ENCODE results near the gene DYNLT4.
"Not testable (repeated sequence)": the region's sequence is repeated elsewhere in the genome, so short reads cannot be mapped to it uniquely, and the experiment has no call there.

DYNLT4 gene

DNA sequence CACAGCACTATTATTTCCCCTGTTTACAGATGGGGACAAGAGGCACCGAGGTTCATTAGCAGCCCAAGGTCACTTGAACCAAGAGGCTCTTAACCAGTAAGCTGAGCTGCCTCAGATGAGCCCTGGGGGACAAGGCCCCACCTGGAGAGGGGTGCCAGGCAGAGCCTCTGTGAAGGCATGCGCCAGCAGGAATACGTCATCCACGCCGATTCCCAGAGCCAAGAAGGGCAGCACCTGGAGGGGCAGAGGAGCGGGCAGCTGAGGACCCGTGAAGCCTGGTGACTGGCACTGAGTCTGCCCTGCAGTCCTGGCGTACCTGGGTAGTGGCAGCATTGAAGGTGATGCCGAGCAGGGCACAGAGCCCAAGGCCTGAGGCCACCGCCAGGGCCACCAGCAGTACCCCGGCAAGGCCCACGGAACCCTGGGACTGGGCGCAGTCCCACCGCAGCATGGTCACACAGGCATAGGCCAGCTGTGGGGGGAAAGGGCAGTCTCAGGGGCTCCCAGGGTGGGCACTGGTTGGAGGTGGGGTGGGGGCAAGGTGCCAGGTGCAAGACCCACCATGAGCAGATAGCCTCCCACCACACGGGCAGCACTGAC is 21.8 kb upstream of the DYNLT4 start:
- TF ChIP-seq, protein P1, sequence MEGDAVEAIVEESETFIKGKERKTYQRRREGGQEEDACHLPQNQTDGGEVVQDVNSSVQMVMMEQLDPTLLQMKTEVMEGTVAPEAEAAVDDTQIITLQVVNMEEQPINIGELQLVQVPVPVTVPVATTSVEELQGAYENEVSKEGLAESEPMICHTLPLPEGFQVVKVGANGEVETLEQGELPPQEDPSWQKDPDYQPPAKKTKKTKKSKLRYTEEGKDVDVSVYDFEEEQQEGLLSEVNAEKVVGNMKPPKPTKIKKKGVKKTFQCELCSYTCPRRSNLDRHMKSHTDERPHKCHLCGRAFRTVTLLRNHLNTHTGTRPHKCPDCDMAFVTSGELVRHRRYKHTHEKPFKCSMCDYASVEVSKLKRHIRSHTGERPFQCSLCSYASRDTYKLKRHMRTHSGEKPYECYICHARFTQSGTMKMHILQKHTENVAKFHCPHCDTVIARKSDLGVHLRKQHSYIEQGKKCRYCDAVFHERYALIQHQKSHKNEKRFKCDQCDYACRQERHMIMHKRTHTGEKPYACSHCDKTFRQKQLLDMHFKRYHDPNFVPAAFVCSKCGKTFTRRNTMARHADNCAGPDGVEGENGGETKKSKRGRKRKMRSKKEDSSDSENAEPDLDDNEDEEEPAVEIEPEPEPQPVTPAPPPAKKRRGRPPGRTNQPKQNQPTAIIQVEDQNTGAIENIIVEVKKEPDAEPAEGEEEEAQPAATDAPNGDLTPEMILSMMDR (IDR thresholded peaks at IDR 0.05; ENCODE audit: low read depth, low read length), result no peak
- no peak overlapping the region for H3K4me3 ChIP-seq (ENCODE audit: low read depth, low read length)

DNA sequence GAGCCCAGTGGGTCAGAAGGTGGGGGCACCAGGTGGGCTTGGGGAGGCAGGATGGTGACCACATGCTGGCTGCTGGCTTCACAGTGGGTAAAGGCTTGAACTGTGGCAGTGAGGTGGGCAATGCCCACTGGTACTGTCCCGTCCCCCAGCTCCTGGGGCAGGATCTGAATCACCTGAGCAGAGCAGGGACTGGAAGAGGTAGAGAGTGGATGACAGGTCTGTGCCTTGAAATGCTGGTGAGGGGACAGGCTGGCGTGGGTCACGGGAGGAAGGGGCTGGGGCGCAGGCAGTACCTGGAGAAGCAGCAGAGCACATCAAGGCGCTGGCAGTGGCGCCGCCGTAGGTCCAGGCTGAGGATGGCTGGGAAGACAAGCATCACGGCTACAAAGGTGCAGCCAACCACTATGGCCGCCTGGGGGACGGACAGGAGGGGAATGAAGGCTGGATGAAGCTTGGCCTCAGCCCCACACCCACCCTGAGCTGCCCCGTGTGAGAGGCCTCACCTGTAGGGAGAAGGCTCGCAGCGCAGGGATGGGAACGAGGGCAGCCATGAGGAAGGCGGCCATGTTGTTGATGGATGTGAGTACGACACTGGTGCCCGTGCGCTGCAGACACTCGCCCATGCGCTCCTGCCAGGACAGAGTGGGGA is 21.0 kb upstream of the DYNLT4 start:
- TF ChIP-seq, protein P1 (IDR thresholded peaks at IDR 0.05; ENCODE audit: low read depth, low read length), result no peak
- H3K4me3 ChIP-seq (ENCODE audit: low read depth, low read length), result no peak overlapping the region

DNA sequence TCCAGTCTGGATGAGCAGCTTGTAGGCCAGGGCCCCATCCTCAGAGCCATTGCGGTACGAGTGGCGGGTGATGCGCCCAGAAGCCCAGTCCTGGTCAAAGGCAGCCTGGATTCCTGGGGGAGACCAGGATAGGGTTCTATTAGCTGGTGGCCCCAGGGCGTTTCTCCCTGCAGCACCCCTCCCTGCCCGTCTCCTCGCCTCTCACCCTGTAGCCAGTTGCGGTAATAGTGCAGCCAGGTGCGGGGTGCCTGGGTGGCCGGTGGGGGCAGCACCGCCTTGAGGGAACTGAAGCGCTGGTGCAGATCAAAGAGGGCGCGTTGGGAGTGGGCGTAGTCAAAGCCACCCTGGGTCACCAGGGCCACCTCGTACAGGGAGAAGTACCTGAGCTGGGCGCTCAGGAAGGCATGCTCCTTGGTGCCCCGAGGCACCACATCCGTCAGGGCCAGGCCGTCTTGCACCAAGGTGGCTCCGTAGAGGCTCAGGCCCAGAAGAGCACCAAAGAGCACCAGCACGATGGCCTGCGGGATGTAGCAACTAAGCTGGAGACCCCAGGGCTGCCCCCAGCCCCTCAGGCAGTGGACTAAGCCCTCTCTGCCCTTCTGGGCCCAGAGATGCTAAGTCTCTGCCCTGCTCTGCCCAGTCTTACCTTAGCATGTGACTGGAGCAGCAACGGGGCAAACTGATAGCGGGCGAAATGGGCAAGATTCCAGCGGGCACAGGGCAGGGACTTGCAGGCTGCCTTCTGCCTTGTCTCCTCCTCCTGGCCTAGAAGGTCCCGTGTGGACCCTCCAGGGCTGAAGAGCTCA is 20.2 kb upstream of the DYNLT4 start:
- no peak overlapping the region for H3K4me3 ChIP-seq (ENCODE audit: low read depth, low read length)
- TF ChIP-seq, protein P1 (IDR thresholded peaks at IDR 0.05; ENCODE audit: low read depth, low read length), result no peak

DNA sequence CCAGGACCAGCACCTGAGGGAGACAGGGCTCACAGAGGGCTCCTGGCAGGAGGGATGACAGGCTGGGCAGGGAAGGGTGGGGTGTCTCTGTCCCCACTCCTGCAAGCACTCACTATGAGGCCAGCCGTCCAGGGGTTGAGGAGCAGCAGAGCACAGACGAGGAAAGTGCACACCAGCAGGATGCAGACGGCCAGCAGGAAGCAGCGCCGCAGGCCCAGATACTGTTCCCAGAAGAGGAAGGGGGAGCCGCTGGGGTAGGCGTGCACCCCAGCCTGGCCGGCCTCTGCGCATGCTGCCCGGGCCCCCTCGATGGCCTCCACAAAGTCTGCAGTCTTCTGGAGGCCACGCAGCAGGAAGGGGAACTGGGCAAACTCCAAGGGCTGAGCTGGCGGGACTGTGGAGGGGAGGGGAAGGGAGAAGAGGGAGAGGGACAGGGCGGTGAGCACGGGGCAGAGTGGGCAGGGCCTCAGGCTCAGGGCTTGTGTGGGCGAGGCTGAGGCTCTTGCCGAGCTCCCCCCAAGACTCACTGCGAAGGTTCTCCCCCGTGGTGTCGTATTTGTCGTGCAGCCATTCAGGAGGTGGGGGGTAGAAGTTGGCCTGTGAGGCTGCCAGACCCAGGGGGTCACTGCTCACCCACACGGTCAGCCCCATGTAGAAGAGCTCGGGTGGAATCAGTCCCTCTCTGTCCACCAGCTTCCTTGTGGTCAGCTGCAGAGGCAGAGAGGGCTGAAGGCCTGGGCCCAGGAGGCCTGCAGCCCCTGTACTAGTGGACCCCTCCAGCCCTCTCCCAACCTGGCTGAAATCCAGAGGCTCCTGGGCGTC is 19.4 kb upstream of the DYNLT4 start:
- TF ChIP-seq, protein P1 (IDR thresholded peaks at IDR 0.05; ENCODE audit: low read depth, low read length), result no peak
- no peak overlapping the region for H3K4me3 ChIP-seq (ENCODE audit: low read depth, low read length)

DNA sequence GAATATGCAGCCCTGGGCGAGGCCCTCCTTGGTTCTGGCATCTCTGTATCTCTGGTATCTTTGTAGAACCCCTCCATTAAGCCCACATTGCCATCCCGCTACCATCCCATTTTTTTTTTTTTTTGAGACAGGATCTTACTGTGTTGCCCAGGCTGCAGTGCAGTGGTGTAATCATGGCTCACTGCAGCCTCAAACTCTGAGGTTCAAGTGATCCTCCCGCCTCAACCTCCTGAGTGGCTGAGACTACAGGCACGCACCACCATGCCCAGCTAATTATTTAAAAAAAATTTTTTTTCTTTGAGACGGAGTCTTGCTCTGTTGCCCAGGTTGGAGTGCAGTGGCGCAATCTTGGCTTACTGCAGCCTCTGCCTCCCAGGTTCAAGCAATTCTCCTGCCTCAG is 17.2 kb upstream of the DYNLT4 start:
- H3K4me3 ChIP-seq (ENCODE audit: low read depth, low read length), result not testable (repeated sequence)

DNA sequence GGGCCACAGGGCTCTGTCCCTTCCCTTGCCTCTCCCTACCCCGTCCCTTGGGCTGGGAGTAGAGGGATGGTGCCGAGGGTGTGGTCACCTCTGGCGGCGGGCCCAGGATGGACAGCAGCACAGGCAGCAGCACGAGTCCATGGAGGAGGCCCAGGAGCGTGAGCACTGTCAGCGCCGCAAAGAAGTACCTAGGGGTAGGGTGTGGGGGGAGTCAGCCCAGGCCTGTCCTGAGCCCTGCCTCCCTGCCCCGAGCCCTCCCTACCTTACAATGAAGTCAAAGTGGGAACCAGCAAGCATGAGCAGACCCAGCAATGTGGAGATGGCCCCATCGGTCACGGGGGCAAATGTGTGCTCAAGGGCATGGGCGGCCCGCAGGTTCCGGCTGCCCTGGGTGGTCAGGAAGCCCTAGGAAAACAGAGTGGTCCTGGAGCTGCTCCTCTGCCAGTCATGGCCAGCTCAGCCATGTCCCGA is 15.9 kb upstream of the DYNLT4 start:
- TF ChIP-seq, protein P1 (IDR thresholded peaks at IDR 0.05; ENCODE audit: low read depth, low read length), result no peak
- no peak overlapping the region for H3K4me3 ChIP-seq (ENCODE audit: low read depth, low read length)

DNA sequence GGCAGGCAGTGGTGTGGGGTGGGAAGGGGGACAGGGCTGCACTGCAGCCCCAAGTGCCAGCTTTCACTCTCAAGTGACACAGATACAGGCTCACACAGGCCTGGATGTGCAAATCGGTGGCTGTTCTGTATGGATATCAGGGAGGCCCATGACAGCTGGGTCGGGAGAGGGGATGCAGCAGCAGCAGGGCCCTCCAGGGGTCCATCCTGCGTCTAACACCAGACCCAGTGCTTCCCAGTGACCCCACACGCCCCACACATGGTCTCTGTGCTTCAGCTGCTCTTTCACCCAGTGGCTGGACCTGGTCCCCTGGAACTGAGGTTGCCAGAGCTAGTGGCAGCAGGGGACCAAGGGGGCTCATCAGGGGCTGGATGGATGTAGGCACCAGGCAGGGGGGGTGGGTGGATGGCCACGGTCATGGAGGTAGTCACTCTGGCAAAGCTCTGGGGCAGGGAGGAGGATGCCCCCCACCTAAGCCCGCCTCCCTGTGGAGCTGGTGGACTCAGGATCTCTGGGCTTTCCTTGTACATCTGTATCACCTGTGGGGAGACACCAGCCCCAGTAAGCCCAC is 15.1 kb upstream of the DYNLT4 start:
- TF ChIP-seq, protein P1 (IDR thresholded peaks at IDR 0.05; ENCODE audit: low read depth, low read length), result no peak

More for the DNA sequence above, 15.1 kb upstream of the DYNLT4 start:
- no peak overlapping the region for H3K4me3 ChIP-seq (ENCODE audit: low read depth, low read length)
